GM12865 (cell line): ENCODE results near the gene LIAS.
"Not testable (repeated sequence)": the region's sequence is repeated elsewhere in the genome, so short reads cannot be mapped to it uniquely, and the experiment has no call there.

Experiments used
- DNase-seq: peaks from one replicate; pipeline ENCODE4 v3.0.0; 2010; ENCODE audit warnings: low read depth
- H3K4me3 ChIP-seq: 2 replicates; pipeline ENCODE4 v1.5.1; 2011; ENCODE audit warnings: mild to moderate bottlenecking, low read depth, low read length, control low read depth
- CTCF ChIP-seq: IDR thresholded peaks from 2 replicates; pipeline ENCODE4 v1.5.1; 2011; ENCODE audit warnings: low read length, control low read depth, low read depth, inconsistent platforms; ENCODE audit not compliant: insufficient read depth; ENCODE audit errors: missing control alignments

LIAS gene

GRCh38 chr4:39498727-39499020 lies 39.8 kb downstream of the LIAS start:
- DNase-seq, result no peak
- no peak for TF ChIP-seq CTCF

GRCh38 chr4:39502019-39502663 lies 43.3 kb downstream of the LIAS start:
- no peak for DNase-seq
- H3K4me3 ChIP-seq, result no peak overlapping the region
- no peak for TF ChIP-seq CTCF

More at GRCh38 chr4:39498727-39499020, 39.8 kb downstream of the LIAS start:
- H3K4me3 ChIP-seq, result no peak overlapping the region

GRCh38 chr4:39502664-39503035 lies 43.8 kb downstream of the LIAS start:
- H3K4me3 ChIP-seq, result not testable (repeated sequence)

GRCh38 chr4:39504538-39504937 lies 45.7 kb downstream of the LIAS start:
- TF ChIP-seq CTCF, result no peak
- DNase-seq, result no peak
- no peak overlapping the region for H3K4me3 ChIP-seq

More at GRCh38 chr4:39502664-39503035, 43.8 kb downstream of the LIAS start:
- not testable (repeated sequence) for DNase-seq

- no peak overlapping the region for H3K4me3 ChIP-seq
- no peak for TF ChIP-seq CTCF
- no peak for DNase-seq
Measured at GRCh38 chr4:39505581-39505980, 46.7 kb downstream of the LIAS start.

GRCh38 chr4:39510348-39510929 lies 51.6 kb downstream of the LIAS start:
- no peak for DNase-seq
- H3K4me3 ChIP-seq, result no peak overlapping the region
- TF ChIP-seq CTCF, result no peak

- H3K4me3 ChIP-seq, DNase-seq: not testable (repeated sequence)
Measured at GRCh38 chr4:39514266-39514665, 55.4 kb downstream of the LIAS start.

GRCh38 chr4:39514888-39515401 lies 56.1 kb downstream of the LIAS start:
- DNase-seq, result no peak
- no peak for TF ChIP-seq CTCF
- H3K4me3 ChIP-seq, result no peak overlapping the region

- not testable (repeated sequence) for DNase-seq, H3K4me3 ChIP-seq
Measured at GRCh38 chr4:39515669-39516401, 57.0 kb downstream of the LIAS start.
